Osteocyte (in vitro differentiated cells): ENCODE measurements around the gene ADGRA1. TPM values are rescaled to one million over a fixed set of nuclear protein-coding genes. Genes with fewer than 3 reads are reported as not detected.

Experiments
- DNase-seq: peaks from one replicate; pipeline ENCODE4 v3.0.0; 2021; ENCODE audit warnings: mixed read lengths; ENCODE audit not compliant: unreplicated experiment; ENCODE audit errors: extremely low spot score
- H3K27ac Mint-ChIP-seq: one replicate; pipeline ENCODE4 v1.8.0; 2021; ENCODE audit warnings: mild to moderate bottlenecking, mixed read lengths; ENCODE audit not compliant: unreplicated experiment
- H3K27me3 Mint-ChIP-seq: one replicate; pipeline ENCODE4 v1.8.0; 2021; ENCODE audit warnings: mixed read lengths; ENCODE audit not compliant: unreplicated experiment
- H3K36me3 Mint-ChIP-seq: one replicate; pipeline ENCODE4 v1.8.0; 2021; ENCODE audit warnings: mixed read lengths; ENCODE audit not compliant: unreplicated experiment
- H3K4me1 Mint-ChIP-seq: one replicate; pipeline ENCODE4 v1.8.0; 2021; ENCODE audit warnings: mixed read lengths; ENCODE audit not compliant: unreplicated experiment
- H3K4me3 Mint-ChIP-seq: one replicate; pipeline ENCODE4 v1.8.0; 2021; ENCODE audit warnings: mild to moderate bottlenecking, moderate library complexity, mixed read lengths; ENCODE audit not compliant: unreplicated experiment
- H3K9me3 Mint-ChIP-seq: one replicate; pipeline ENCODE4 v1.8.0; 2021; ENCODE audit warnings: mixed read lengths; ENCODE audit not compliant: unreplicated experiment
- CTCF ChIP-seq: fragments of 200-600 bp; sonication (generic); IDR thresholded peaks from 2 replicates; pipeline ENCODE4 v1.5.0; 2021; ENCODE audit warnings: antibody characterized with exemption, mild to moderate bottlenecking, moderate library complexity
- total RNA-seq: library from RNA; stranded (reverse); gene quantifications from 2 replicates; pipeline ENCODE4 v1.2.1, GENCODE V29; 2021

The ADGRA1 gene
- total RNA-seq, 1 donor from 2014 or later, result not detected

- Mint-ChIP-seq H3K27me3 (no peaks in the 10 kb centered on the region), H3K27ac (no peak overlapping the region), H3K36me3 (no peaks in the 10 kb centered on the region), H3K9me3 (no peaks in the 10 kb centered on the region), H3K4me1 (no peaks in the 10 kb centered on the region), H3K4me3 (no peak overlapping the region)
- DNase-seq, result no peak
- TF ChIP-seq CTCF, result no peak
These were observed 39.8 kb downstream of the ADGRA1 start for GRCh38 chr10:133127291-133128125.

GRCh38 chr10:133128126-133129070 lies 40.7 kb downstream of the ADGRA1 start:
- H3K9me3 Mint-ChIP-seq, result no peaks in the 10 kb centered on the region

DNA sequence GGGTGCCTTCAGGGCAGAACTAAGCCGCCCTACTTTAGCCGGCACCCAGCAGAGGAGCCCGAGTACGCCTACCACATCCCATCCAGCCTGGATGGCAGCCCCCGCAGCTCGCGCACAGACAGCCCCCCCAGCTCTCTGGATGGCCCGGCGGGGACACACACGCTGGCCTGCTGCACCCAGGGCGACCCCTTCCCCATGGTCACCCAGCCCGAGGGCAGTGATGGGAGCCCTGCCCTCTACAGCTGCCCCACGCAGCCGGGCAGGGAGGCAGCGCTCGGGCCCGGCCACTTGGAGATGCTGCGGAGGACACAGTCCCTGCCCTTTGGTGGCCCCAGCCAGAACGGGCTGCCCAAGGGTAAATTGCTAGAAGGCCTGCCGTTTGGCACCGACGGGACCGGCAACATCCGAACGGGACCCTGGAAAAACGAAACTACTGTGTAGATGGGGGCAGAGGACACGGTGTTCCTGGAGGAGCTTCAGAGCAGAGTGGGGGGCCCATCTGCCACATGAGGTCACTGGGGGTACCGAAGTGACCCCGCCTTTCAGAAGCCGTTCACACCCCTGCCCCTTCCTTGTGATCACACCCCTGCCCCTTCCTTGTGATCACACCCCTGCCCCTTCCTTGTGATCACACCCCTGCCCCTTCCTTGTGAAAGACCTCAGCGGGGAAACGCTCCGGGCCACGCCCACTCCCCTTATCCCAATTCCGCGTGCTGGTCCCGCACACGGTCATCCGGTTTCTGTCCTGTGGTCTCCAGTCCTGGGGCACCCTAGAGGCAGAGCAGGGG lies 41.5 kb downstream of the ADGRA1 start:
- no peak for TF ChIP-seq CTCF
- no peak overlapping the region for H3K4me3 Mint-ChIP-seq
- no peaks in the 10 kb centered on the region for H3K36me3 Mint-ChIP-seq
- H3K27me3 Mint-ChIP-seq, result no peaks in the 10 kb centered on the region
- H3K9me3 Mint-ChIP-seq, result no peaks in the 10 kb centered on the region
- H3K4me1 Mint-ChIP-seq, result no peaks in the 10 kb centered on the region
- H3K27ac Mint-ChIP-seq, result no peak overlapping the region
- DNase-seq, result no peak

More at GRCh38 chr10:133128126-133129070, 40.7 kb downstream of the ADGRA1 start:
- no peak for TF ChIP-seq CTCF
- Mint-ChIP-seq H3K27me3 (no peaks in the 10 kb centered on the region), H3K27ac (no peak overlapping the region), H3K4me1 (no peaks in the 10 kb centered on the region), H3K4me3 (no peak overlapping the region), H3K36me3 (no peaks in the 10 kb centered on the region)
- DNase-seq, result no peak

GRCh38 chr10:133129859-133130495 lies 42.3 kb downstream of the ADGRA1 start:
- no peaks in the 10 kb centered on the region for H3K27me3 Mint-ChIP-seq
- H3K27ac Mint-ChIP-seq, result no peak overlapping the region
- no peak overlapping the region for H3K4me3 Mint-ChIP-seq
- TF ChIP-seq CTCF, result no peak
- DNase-seq, result no peak
- no peaks in the 10 kb centered on the region for H3K4me1 Mint-ChIP-seq
- no peaks in the 10 kb centered on the region for H3K9me3 Mint-ChIP-seq
- no peaks in the 10 kb centered on the region for H3K36me3 Mint-ChIP-seq
